ENCODE data around the gene ADAP1.

ADAP1 gene

DNA sequence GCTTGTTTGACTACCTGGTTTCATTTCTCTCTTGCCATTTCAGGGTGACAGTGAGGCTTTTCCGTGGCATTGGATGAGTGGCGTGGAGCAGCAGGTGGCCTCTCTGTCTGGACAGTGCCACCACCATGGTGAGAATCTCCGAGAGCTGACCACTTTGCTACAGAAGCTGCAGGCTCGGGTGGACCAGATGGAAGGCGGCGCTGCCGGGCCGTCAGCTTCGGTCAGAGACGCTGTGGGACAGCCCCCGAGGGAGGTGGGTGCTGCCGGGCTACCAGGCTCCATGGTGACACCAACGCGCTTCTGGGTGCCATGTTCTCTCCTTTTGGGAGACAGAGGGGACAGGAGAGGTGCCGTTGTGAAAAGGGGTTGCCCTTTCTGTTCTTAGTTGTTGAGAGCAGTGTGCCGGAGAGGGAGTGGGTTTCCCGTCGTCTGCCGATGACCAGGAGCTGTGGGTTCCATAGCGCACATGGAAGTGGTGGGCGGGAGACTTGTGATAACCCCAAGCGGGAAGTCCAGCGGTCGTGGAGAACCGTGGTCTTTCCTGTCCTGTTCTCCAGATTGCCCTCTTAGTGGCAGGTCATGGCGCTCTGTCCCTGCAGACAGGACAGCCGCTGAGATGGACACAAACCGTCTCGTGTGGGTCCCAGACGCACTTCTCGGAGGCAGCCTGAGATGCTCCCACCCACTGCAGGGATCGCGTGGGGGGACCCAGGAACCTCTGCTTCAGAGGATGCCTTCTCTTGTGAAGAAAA, 100.9 kb downstream of the ADAP1 start:
- DNase-seq, result no peak

DNA sequence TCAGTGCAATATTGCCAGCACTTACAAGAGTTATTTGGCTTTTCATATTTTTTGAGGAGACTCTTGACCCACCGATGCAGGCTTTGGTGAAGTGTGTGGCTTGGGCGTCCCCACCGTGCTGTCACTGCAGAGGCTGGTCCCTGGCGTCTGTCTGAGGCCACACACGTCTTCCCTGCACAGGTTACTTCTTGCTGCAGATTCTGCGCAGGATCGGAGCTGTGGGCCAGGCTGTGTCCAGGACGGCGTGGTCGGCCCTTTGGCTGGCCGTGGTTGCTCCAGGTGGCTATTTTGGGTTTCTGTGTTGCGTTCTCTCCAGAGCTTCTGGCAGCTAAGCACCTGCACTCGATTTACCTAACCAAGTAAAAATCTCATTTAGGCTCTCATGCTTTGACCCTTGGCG, 103.3 kb downstream of the ADAP1 start:
- no peak for DNase-seq

DNA sequence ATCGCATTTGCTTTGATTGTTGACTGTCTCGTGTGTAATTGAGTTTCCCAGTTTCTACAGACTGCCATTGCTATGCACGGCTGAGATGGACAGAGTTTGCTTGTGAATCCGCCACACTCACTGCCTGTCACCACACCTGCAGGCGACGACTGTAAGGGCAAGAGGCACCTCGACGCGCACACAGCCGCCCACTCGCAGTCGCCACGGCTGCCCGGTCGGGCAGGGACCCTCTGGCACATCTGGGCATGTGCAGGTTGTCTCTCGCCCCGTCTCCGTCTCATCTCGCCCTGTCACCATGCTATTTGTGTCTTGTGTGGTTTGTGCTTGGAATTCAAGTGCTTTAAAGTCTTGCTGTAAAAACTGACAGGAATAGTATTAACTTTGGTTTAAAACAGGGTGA, 104.7 kb downstream of the ADAP1 start:
- no peak for DNase-seq

DNA sequence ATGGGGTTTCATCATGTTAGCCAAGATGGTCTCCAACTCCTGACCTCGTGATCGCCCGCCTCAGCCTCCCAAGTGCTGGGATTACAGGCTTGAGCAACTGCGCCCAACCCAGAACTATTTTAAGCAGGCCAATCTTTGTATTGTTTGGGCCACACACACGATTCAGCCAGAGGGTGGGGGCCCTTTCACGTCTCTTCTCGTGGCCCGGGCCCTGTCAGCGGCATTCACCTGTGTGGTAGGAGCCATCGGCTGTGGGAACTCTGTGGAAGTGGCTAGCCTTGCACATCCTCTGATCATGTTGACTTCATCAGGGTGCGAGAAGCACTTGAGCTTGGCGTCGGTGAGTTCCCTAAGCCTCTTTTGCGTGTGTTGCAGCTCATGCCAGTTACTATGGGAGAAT, 105.3 kb downstream of the ADAP1 start:
- DNase-seq, result no peak

Data from MV-4-11 (cell line).